Fibroblast of lung (primary cell): Measurements from ENCODE around the gene EYS. TPM values are rescaled to one million over a fixed set of nuclear protein-coding genes. Genes with fewer than 3 reads are reported as not detected.

ENCODE experiments used
- DNase-seq, 2 donors: peaks; one replicate each; pipeline versions ENCODE4 v3.0.0 to v3.0.0-alpha.2; 2010; ENCODE audit warnings: low read depth in 2 of 2
- H2AFZ ChIP-seq: 2 replicates; pipeline ENCODE4 v1.5.1; 2012; ENCODE audit warnings: low read length, control low read depth, inconsistent platforms
- H3K27ac ChIP-seq: 2 replicates; pipeline ENCODE4 v1.5.1; 2011; ENCODE audit warnings: low read length, control low read depth; ENCODE audit not compliant: insufficient read depth
- H3K27me3 ChIP-seq: 2 replicates; pipeline ENCODE4 v1.5.1; 2011; ENCODE audit warnings: mild to moderate bottlenecking, low read length; ENCODE audit not compliant: control insufficient read depth, insufficient read depth
- H3K36me3 ChIP-seq: 2 replicates; pipeline ENCODE4 v1.5.1; 2011; ENCODE audit warnings: low read length; ENCODE audit not compliant: control insufficient read depth, insufficient read depth
- H3K4me1 ChIP-seq: 2 replicates; pipeline ENCODE4 v1.5.1; 2011; ENCODE audit warnings: low read length; ENCODE audit not compliant: control insufficient read depth, insufficient read depth; ENCODE audit errors: extremely low read depth
- H3K4me2 ChIP-seq: 2 replicates; pipeline ENCODE4 v1.5.1; 2011; ENCODE audit warnings: low read length, control low read depth; ENCODE audit not compliant: insufficient read depth; ENCODE audit errors: extremely low read depth
- H3K4me3 ChIP-seq, 4 experiments: fragments of 200-600 bp in 1 of 4; sonication (generic) in 1 of 4; replicated peaks in 1 of 4; 2 replicates each; pipeline ENCODE4 v1.5.1; 2011 to 2016; ENCODE audit warnings: low read length in 4 of 4, low read depth in 3 of 4, mild to moderate bottlenecking in 3 of 4, control low read depth in 2 of 4, inconsistent platforms in 1 of 4, mixed read lengths in 1 of 4; ENCODE audit not compliant: insufficient read depth in 1 of 4; ENCODE audit errors: control extremely low read depth in 1 of 4
- H3K79me2 ChIP-seq: 2 replicates; pipeline ENCODE4 v1.5.1; 2012; ENCODE audit warnings: mild to moderate bottlenecking, low read length, inconsistent platforms; ENCODE audit not compliant: control insufficient read depth, insufficient read depth
- H3K9ac ChIP-seq: 2 replicates; pipeline ENCODE4 v1.5.1; 2011; ENCODE audit warnings: mild to moderate bottlenecking, low read length, control low read depth; ENCODE audit not compliant: insufficient read depth
- H3K9me3 ChIP-seq: 2 replicates; pipeline ENCODE4 v1.5.1; 2012; ENCODE audit warnings: low read depth, low read length; ENCODE audit not compliant: control insufficient read depth, insufficient read depth
- H4K20me1 ChIP-seq: 2 replicates; pipeline ENCODE4 v1.5.1; 2011; ENCODE audit warnings: low read length; ENCODE audit not compliant: control insufficient read depth, insufficient read depth; ENCODE audit errors: extremely low read depth
- EZH2 ChIP-seq: IDR thresholded peaks from 2 replicates; pipeline ENCODE4 v1.5.1; 2012; ENCODE audit warnings: low read length, control low read depth, mild to moderate bottlenecking; ENCODE audit errors: missing control alignments
- polyA plus RNA-seq, 2 donors: library from polyadenylated mRNA; depleted of rRNA in 1 of 2; stranded (reverse) in 1 of 2; unstranded in 1 of 2; fragments of >200 nt; gene quantifications; 2 replicates each; pipeline ENCODE4 v1.2.1, GENCODE V29; 2011 to 2012; ENCODE audit warnings: missing spikeins in 1 of 2
- total RNA-seq: library from RNA; depleted of rRNA; stranded (reverse); fragments of >200 nt; gene quantifications from 2 replicates; pipeline ENCODE4 v1.2.1, GENCODE V29; 2014
- TF ChIP-seq, protein P1 (sequence below), 2 donors: IDR thresholded peaks in 1 of 2; conservative IDR thresholded peaks in 1 of 2; 1 replicate in 1 of 2; 2 replicates in 1 of 2; pipeline ENCODE4 v1.5.1; 2011 to 2012; ENCODE audit warnings: low read length in 2 of 2, control low read depth in 1 of 2, inconsistent platforms in 1 of 2, low read depth in 1 of 2, mild to moderate bottlenecking in 1 of 2

Gene EYS
- total and polyA plus RNA-seq, 2 donors (not counting 1 experiment from before 2014, with no cell fraction given) = under 0.01 TPM; not detected in 1

DNA sequence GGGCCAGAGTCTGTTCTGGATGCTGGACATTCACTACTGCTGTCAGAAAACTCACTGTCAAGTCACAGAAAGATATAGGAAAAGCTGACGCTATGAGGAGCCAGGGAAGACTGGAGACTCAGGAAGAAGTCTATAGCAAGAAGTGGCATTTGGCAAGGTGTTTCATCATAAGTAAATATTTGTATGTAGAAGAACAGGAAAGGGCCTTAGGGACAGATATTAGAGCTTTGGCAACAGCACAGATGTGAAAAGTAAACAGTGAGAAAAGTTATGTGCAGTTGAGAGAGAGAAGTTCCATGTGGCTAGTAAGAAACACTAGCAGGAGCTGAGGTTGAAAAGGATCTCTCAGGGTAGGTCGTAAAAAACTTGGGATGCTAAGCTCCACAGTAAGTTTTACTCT lies 1202.5 kb downstream of the EYS start:
- H3K4me3 ChIP-seq = no peak overlapping the region
- TF ChIP-seq, protein P1, sequence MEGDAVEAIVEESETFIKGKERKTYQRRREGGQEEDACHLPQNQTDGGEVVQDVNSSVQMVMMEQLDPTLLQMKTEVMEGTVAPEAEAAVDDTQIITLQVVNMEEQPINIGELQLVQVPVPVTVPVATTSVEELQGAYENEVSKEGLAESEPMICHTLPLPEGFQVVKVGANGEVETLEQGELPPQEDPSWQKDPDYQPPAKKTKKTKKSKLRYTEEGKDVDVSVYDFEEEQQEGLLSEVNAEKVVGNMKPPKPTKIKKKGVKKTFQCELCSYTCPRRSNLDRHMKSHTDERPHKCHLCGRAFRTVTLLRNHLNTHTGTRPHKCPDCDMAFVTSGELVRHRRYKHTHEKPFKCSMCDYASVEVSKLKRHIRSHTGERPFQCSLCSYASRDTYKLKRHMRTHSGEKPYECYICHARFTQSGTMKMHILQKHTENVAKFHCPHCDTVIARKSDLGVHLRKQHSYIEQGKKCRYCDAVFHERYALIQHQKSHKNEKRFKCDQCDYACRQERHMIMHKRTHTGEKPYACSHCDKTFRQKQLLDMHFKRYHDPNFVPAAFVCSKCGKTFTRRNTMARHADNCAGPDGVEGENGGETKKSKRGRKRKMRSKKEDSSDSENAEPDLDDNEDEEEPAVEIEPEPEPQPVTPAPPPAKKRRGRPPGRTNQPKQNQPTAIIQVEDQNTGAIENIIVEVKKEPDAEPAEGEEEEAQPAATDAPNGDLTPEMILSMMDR (conservative IDR thresholded peaks at IDR 0.05 in 1 of 2, IDR thresholded peaks at IDR 0.05 in 1 of 2; ENCODE audit: low read depth in 1 of 2, low read length in 2 of 2) = no peak
- no peak for TF ChIP-seq EZH2
- H2AFZ ChIP-seq = no peak overlapping the region
- no peaks in the 10 kb centered on the region for H4K20me1 ChIP-seq
- H3K79me2 ChIP-seq = no peaks in the 10 kb centered on the region
- H3K27ac ChIP-seq = no peak overlapping the region
- no peaks in the 10 kb centered on the region for H3K36me3 ChIP-seq
- H3K27me3 ChIP-seq = no peaks in the 10 kb centered on the region
- DNase-seq = peak in 1 of 2 donors; percentile 67
- no peaks in the 10 kb centered on the region for H3K4me1 ChIP-seq
- no peak overlapping the region for H3K4me2 ChIP-seq
- H3K9ac ChIP-seq = no peak overlapping the region
- no peaks in the 10 kb centered on the region for H3K9me3 ChIP-seq

DNA sequence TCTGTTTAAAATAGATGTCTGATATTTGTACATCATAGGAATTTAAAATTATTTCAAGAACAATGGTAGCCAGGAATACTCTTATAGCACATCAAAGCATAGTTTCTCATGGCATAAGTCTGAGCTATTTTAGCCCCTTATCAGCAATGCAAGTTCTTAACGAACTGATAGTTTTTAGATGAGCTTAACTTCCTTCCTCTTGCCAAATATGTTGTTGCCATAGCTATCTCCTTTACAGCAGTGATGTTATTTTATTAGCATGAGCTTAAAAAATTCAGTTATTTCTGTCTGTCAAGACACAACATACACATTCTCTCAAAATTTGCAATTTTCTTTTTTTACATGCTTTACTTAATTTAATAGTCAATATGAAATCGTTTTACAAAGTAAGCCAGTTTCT lies 1204.2 kb downstream of the EYS start:
- no peaks in the 10 kb centered on the region for H3K9me3 ChIP-seq
- no peak overlapping the region for H3K4me2 ChIP-seq
- no peaks in the 10 kb centered on the region for H3K79me2 ChIP-seq
- no peaks in the 10 kb centered on the region for H3K4me1 ChIP-seq
- DNase-seq = no peak
- H3K27ac ChIP-seq = no peak overlapping the region
- no peaks in the 10 kb centered on the region for H3K27me3 ChIP-seq
- no peak overlapping the region for H3K9ac ChIP-seq
- no peak overlapping the region for H3K4me3 ChIP-seq
- H4K20me1 ChIP-seq = no peaks in the 10 kb centered on the region
- no peak overlapping the region for H2AFZ ChIP-seq
- no peaks in the 10 kb centered on the region for H3K36me3 ChIP-seq
- no peak for TF ChIP-seq EZH2
- TF ChIP-seq, protein P1 (conservative IDR thresholded peaks at IDR 0.05 in 1 of 2, IDR thresholded peaks at IDR 0.05 in 1 of 2; ENCODE audit: low read depth in 1 of 2, low read length in 2 of 2) = no peak

DNA sequence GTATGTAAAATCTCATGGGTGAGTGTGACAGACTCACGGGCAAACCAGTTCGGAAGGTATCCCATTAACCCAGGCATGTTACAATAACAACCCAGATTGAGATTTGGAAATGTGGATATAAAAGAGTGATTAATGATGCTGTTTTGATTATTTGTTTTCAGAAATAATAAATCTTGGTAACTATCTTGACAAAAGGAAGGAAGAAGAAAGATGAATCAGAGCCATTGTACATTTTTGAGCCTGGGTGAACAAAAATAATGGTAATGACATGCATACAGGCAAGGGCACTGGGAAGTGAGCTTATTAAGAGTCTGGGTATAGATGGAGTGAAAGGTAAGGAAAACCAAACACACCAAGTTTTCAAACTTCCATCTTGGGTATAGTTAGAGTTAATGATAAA lies 1209.4 kb downstream of the EYS start:
- no peak overlapping the region for H3K4me2 ChIP-seq
- no peak overlapping the region for H3K27ac ChIP-seq
- no peak overlapping the region for H3K9ac ChIP-seq
- H3K27me3 ChIP-seq = no peaks in the 10 kb centered on the region
- H3K79me2 ChIP-seq = no peaks in the 10 kb centered on the region
- DNase-seq = no peak
- no peaks in the 10 kb centered on the region for H3K9me3 ChIP-seq
- H2AFZ ChIP-seq = no peak overlapping the region
- no peaks in the 10 kb centered on the region for H3K36me3 ChIP-seq
- no peaks in the 10 kb centered on the region for H4K20me1 ChIP-seq
- H3K4me1 ChIP-seq = no peaks in the 10 kb centered on the region
- TF ChIP-seq, protein P1 (conservative IDR thresholded peaks at IDR 0.05 in 1 of 2, IDR thresholded peaks at IDR 0.05 in 1 of 2; ENCODE audit: low read depth in 1 of 2, low read length in 2 of 2) = no peak
- TF ChIP-seq EZH2 = no peak
- no peak overlapping the region for H3K4me3 ChIP-seq
